ELF-1 (cell line): ENCODE measurements around the gene CCDC32.

ENCODE experiments used
- DNase-seq: peaks from one replicate; pipeline ENCODE4 v3.0.0-alpha.2; 2016; ENCODE audit warnings: low read depth, low spot score

Gene CCDC32

DNA sequence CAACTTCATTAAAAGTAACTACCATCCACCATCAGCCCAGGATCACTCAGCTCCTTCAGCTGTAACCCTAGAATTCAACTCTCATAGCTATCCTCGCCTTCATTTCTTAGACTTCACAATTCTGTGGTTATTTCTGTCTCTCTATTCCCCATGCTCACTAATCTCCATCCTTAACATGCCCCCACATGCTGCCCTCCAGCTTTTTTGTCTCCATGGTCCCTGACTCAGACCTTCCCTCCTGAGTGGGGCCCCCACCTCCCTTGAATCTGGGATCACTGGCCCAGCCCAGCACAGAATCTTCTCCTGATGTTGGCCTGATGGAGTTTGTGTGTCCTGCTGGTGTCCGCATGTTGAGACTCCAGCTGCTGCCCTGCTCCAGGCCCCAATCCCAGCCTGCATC lies 52.4 kb downstream of the CCDC32 start:
- DNase-seq, result no peak

DNA sequence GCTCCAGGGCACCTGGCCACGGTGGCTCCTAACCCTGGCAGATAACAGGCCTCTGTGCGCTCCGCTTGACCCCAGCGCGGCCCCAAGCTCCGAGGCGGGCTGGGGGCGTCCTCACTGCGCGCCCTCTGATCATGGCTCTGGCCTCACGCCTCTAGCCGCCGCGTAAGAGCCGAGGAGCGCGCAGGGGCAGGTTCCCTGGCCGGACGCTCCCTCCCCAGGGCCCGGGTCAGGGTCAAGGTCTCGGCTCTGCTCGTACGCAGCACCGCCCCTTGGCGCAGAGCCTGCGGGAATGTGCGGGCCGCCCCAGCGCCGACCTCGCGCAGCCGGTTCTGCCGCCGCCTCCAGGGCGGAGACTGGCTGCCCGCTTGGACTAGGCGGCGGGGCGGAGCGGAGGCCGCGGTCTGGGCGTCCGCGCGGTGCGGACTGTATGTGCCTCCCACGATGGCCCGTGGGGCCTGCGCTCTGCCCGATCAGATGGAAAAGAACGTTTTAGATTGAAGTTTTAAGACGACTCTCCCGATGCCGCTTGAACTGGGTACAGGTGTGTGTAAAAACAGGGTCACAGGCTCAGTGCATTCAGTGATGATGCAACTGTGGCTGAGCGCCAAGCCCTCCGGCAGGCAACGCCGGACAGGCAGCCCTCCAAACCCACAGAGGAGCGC lies 53.2 kb downstream of the CCDC32 start:
- DNase-seq, result peak; percentile 81

DNA sequence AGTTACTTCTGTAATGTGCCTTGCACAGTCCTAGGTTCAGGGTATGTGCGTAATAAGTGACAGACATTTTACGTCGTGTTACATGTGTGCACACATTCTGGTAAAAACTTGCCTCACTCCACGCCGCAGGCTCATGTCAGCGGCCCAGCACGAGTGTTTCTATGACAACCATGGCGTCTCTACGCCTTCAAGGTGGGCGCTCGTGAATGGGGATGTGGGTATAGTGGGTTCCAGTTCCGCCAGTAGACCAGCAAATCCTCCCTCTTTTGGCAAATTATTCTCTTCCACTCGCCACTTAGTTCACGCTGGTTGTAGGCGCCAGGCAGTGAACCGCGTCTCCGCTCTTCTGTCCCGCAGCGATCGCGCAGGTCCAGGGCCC lies 53.8 kb downstream of the CCDC32 start:
- DNase-seq, result no peak

DNA sequence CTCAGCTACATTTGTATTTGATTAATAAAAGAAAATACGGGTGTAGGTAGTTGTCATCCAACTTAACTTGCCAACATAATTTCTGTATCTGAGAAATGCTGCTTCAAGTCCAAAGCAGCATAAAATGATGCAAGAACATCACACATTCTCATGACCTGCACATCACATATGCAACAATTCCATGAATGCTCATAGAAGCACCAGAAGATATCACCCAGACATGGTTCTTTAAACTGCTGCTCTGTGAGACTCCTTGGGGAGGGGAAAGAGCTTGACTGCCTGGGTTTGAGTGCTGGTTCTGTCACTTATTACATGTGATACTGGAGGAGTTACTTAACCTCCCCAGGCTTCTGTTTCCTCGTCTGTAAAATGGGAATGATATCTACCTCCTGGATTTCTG lies 54.6 kb downstream of the CCDC32 start:
- DNase-seq, result no peak

DNA sequence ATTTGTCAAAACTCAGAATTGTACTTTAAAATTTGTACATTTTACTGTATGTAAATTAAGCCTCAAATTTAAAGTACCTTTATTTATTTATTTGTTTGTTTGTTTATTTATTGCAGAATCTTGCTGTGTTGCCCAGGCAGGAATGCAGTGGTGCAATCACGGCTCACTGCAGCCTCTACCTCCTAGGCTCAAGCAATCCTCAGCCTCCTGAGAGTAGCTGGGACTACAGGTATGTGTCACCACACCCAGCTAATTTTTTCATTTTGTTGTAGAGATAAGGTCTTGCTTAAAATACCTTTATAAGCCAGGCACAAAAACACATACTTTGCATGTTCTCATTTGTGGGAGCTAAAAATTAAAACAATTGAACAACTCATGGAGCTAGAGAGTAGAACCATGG lies 56.6 kb downstream of the CCDC32 start:
- DNase-seq, result no peak

DNA sequence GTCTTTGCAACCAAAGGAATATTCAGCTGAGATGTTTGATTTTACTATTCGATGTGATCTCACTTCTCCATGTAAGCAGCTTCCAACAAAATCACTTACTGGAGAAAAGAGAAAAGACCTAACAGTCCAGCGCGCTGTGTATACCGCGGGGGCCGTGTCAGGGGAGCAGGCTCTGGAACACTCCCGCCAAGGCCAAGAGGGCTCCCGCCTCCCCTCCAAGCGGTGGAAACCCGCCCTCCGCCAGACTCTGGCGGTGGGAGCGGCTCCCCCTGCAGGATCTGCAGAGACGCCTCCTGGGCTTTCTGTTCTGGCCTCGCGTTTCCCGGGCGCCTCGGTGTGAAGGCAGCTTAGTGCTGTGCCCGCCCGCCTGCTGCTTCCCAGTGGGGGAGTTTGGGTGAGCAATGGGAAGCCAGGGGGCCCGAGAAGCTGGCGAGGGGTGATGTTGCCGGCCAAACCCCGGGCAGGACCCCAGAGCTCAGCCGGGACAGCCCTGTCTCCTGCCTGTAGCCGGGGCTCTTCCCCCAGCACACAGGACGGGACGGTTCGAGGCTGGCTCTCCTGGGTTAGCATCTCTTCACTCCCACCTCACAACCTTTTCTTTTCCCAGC lies 57.8 kb downstream of the CCDC32 start:
- DNase-seq, result peak; percentile 83
